ENCODE measurements around the gene ACTL6B. TPM values are rescaled to one million over a fixed set of nuclear protein-coding genes. Genes with fewer than 3 reads are reported as not detected.

ACTL6B gene
- total RNA-seq, 4 donors from 2014 or later: not detected

- DNase-seq (ENCODE audit: low spot score in 2 of 2): peak; percentile 88 to 90
- TF ChIP-seq EP300 (IDR thresholded peaks at IDR 0.05) (no peak), POLR2A (IDR thresholded peaks at IDR 0.05) (no peak), POLR2AphosphoS5 (IDR thresholded peaks at IDR 0.05) (no peak)
- TF ChIP-seq, protein P1, sequence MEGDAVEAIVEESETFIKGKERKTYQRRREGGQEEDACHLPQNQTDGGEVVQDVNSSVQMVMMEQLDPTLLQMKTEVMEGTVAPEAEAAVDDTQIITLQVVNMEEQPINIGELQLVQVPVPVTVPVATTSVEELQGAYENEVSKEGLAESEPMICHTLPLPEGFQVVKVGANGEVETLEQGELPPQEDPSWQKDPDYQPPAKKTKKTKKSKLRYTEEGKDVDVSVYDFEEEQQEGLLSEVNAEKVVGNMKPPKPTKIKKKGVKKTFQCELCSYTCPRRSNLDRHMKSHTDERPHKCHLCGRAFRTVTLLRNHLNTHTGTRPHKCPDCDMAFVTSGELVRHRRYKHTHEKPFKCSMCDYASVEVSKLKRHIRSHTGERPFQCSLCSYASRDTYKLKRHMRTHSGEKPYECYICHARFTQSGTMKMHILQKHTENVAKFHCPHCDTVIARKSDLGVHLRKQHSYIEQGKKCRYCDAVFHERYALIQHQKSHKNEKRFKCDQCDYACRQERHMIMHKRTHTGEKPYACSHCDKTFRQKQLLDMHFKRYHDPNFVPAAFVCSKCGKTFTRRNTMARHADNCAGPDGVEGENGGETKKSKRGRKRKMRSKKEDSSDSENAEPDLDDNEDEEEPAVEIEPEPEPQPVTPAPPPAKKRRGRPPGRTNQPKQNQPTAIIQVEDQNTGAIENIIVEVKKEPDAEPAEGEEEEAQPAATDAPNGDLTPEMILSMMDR (IDR thresholded peaks at IDR 0.05): no peak
- no peaks in the 10 kb centered on the region for H3K9me3 ChIP-seq
- WGBS: 4% methylated on average over 16 of the region's 37 CpGs
- H3K4me3 ChIP-seq: peak overlapping the region; percentile 38
- H3K36me3 ChIP-seq: no peaks in the 10 kb centered on the region
- peaks cover 12% of the 10 kb centered on the region for H3K4me1 ChIP-seq
- no peak overlapping the region for H3K27ac ChIP-seq
- H3K27me3 ChIP-seq: no peaks in the 10 kb centered on the region
These were observed 29.6 kb downstream of the ACTL6B start for GRCh38 chr7:100626530-100627237.

DNA sequence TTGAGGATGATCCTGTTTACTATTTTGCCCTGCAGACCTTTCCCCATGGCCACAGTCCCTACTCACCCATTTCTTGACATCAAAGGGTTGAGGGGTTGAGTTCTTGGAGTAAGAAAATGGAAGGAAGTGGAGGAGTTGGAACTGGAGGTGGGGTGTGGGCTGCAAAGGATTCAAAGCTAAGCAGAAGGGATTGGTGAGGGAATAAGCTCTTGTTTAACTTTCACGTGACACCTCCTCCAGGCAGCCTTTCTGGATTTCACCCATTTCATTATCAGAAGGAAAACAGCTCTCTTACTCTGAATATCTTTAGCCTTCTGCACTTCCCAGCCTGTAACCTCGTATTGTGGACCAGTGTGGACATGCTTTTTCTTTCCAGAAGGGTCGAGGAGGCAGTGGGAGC, 30.2 kb downstream of the ACTL6B start:
- Histone ChIP-seq H3K4me1 (peaks cover 12% of the 10 kb centered on the region), H3K4me3 (no peak overlapping the region), H3K27ac (no peak overlapping the region), H3K36me3 (peaks cover 1% of the 10 kb centered on the region), H3K27me3 (no peaks in the 10 kb centered on the region), H3K9me3 (no peaks in the 10 kb centered on the region)
- TF ChIP-seq, protein P1 (IDR thresholded peaks at IDR 0.05): no peak
- TF ChIP-seq POLR2A (IDR thresholded peaks at IDR 0.05) (no peak), POLR2AphosphoS5 (IDR thresholded peaks at IDR 0.05) (no peak), EP300 (IDR thresholded peaks at IDR 0.05) (no peak)
- WGBS: 20% methylated on average over 3 of the region's 3 CpGs
- DNase-seq (ENCODE audit: low spot score in 2 of 2): no peak

GRCh38 chr7:100623951-100624824, 32.1 kb downstream of the ACTL6B start:
- Histone ChIP-seq H3K27me3 (no peaks in the 10 kb centered on the region), H3K36me3 (peaks cover 6% of the 10 kb centered on the region), H3K4me1 (peaks cover 12% of the 10 kb centered on the region), H3K27ac (no peak overlapping the region), H3K9me3 (no peaks in the 10 kb centered on the region), H3K4me3 (no peak overlapping the region)
- WGBS: 82% methylated on average over 15 of the region's 15 CpGs
- DNase-seq (ENCODE audit: low spot score in 2 of 2): no peak
- TF ChIP-seq POLR2AphosphoS5 (IDR thresholded peaks at IDR 0.05) (no peak), POLR2A (IDR thresholded peaks at IDR 0.05) (no peak), EP300 (IDR thresholded peaks at IDR 0.05) (no peak)
- TF ChIP-seq, protein P1 (IDR thresholded peaks at IDR 0.05): no peak

GRCh38 chr7:100621554-100621953, 34.7 kb downstream of the ACTL6B start:
- Histone ChIP-seq H3K27me3 (no peaks in the 10 kb centered on the region), H3K4me1 (peaks cover 4% of the 10 kb centered on the region), H3K27ac (no peak overlapping the region), H3K36me3 (peaks cover 6% of the 10 kb centered on the region), H3K4me3 (no peak overlapping the region), H3K9me3 (no peaks in the 10 kb centered on the region)
- DNase-seq (ENCODE audit: low spot score in 2 of 2): no peak
- no peak for TF ChIP-seq POLR2A (IDR thresholded peaks at IDR 0.05)
- TF ChIP-seq, protein P1 (IDR thresholded peaks at IDR 0.05): no peak
- no peak for TF ChIP-seq EP300 (IDR thresholded peaks at IDR 0.05)
- TF ChIP-seq POLR2AphosphoS5 (IDR thresholded peaks at IDR 0.05): no peak
- WGBS: 83% methylated on average over 8 of the region's 8 CpGs

DNA sequence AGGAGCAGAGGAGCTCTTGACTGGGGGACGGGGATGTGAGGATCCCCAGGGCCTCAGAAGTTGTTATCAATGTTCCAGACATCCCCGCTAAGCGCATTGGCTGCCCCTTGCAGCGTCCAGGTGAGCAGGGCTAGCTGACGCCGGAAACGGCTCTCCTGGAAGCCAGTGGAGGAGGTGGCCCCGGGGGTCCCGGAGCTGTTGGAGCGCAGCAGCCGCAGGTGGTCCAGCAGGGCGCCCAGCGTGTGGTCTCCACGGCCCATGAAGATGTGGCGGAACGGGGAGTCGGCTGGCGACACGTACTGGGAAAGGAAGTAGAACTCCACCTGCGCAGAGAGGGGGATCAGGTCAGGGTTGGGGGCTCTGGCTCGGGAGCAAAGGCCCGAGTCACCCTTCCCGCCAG, 35.4 kb downstream of the ACTL6B start:
- H3K9me3 ChIP-seq: no peaks in the 10 kb centered on the region
- WGBS: 95% methylated on average over 23 of the region's 23 CpGs
- no peak for TF ChIP-seq POLR2A (IDR thresholded peaks at IDR 0.05)
- no peak for TF ChIP-seq EP300 (IDR thresholded peaks at IDR 0.05)
- TF ChIP-seq, protein P1 (IDR thresholded peaks at IDR 0.05): no peak
- TF ChIP-seq POLR2AphosphoS5 (IDR thresholded peaks at IDR 0.05): no peak
- no peak overlapping the region for H3K4me3 ChIP-seq
- H3K27me3 ChIP-seq: no peaks in the 10 kb centered on the region
- H3K4me1 ChIP-seq: no peaks in the 10 kb centered on the region
- no peak for DNase-seq (ENCODE audit: low spot score in 2 of 2)
- no peak overlapping the region for H3K27ac ChIP-seq
- H3K36me3 ChIP-seq: peaks cover 6% of the 10 kb centered on the region
